Measurements from ENCODE around the gene LRRC43. TPM values are rescaled to one million over a fixed set of nuclear protein-coding genes. Genes with fewer than 3 reads are reported as not detected.

Gene LRRC43
- total RNA-seq, 1 experiment from 2014 or later: 0.22 TPM

DNA sequence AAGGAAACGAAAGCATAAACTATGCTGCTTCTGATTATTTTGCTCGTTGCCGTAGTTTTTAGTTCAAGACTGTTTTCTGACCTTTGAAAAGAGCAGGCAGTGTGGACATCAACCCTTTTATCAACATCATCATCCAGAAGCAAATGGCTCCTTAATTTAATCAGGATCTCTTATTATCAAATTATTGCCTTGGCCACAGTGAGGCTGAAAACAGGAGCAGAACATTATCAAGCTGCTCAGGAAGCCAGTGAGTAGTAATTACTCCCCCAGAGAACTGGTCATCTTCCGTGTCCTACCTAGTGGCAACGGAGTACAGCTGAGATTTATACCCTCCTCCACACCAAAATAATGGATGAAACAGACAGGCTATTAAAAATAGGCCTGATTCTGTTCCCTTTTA, 45.2 kb downstream of the LRRC43 start:
- Mint-ChIP-seq H3K27me3 (ENCODE audit: low read depth) (no peaks in the 10 kb centered on the region; the same call in 1 of the 2 replicates), H3K27ac (no peak overlapping the region), H3K36me3 (peaks cover 12% of the 10 kb centered on the region), H3K4me3 (no peak overlapping the region), H3K4me1 (peaks cover 21% of the 10 kb centered on the region), H3K9me3 (no peaks in the 10 kb centered on the region)
- TF ChIP-seq CREB1 (CRISPR knock-in tag; IDR thresholded peaks at IDR 0.05) (no peak), ZNF671 (CRISPR knock-in tag; IDR thresholded peaks at IDR 0.05) (no peak), CDX4 (CRISPR knock-in tag; IDR thresholded peaks at IDR 0.05; ENCODE audit: borderline replicate concordance) (no peak), ZNF219 (CRISPR knock-in tag; IDR thresholded peaks at IDR 0.05; ENCODE audit: borderline replicate concordance) (no peak), FOXK1 (CRISPR knock-in tag; IDR thresholded peaks at IDR 0.05) (no peak), USF2 (CRISPR knock-in tag; IDR thresholded peaks at IDR 0.05) (no peak), SOX15 (CRISPR knock-in tag; IDR thresholded peaks at IDR 0.05) (no peak), AR (CRISPR knock-in tag; IDR thresholded peaks at IDR 0.05) (no peak), FOXP4 (CRISPR knock-in tag; IDR thresholded peaks at IDR 0.05) (no peak), ZNF317 (CRISPR knock-in tag; IDR thresholded peaks at IDR 0.05; ENCODE audit: borderline replicate concordance, low read depth) (no peak)
- ChIA-PET POLR2A (no interaction called here), CTCF (no interaction called here)
- DNase-seq (ENCODE audit: low spot score) (no peak), ATAC-seq (no peak)

DNA sequence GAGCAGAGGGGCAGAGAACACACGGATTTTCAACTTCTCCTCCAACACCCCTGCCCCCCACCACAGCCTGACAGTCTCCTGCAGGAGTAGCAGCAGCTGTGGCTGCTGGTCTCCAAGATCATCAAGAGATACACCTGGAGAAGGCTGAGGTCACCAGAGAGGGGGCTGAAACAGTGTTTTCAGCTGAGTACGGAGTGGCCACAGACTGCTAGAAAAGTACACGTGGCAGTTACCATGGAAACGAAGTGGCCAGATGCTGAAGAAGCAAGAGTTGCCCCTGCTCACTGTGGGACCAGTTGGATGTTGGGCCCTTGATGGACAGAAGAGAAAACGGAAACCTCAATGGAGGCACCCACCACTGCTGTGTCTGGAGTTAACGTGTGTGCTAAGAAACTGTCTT, 47.9 kb downstream of the LRRC43 start:
- Mint-ChIP-seq H3K4me3 (no peak overlapping the region), H3K4me1 (peaks cover 6% of the 10 kb centered on the region), H3K9me3 (no peaks in the 10 kb centered on the region), H3K27me3 (ENCODE audit: low read depth) (no peaks in the 10 kb centered on the region; the same call in 1 of the 2 replicates), H3K36me3 (peaks cover 7% of the 10 kb centered on the region), H3K27ac (no peak overlapping the region)
- ATAC-seq (no peak), DNase-seq (ENCODE audit: low spot score) (no peak)
- ChIA-PET CTCF (no interaction called here), POLR2A (no interaction called here)
- no peak for TF ChIP-seq NFYB (CRISPR knock-in tag; conservative IDR thresholded peaks at IDR 0.05; ENCODE audit: low read depth)
- no peak for TF ChIP-seq NR1H2 (CRISPR knock-in tag; IDR thresholded peaks at IDR 0.05)
- TF ChIP-seq ZNF121 (CRISPR knock-in tag; IDR thresholded peaks at IDR 0.05): no peak
- TF ChIP-seq IRF2 (CRISPR knock-in tag; IDR thresholded peaks at IDR 0.05; ENCODE audit: borderline replicate concordance, low read depth): no peak
- TF ChIP-seq, protein P1, sequence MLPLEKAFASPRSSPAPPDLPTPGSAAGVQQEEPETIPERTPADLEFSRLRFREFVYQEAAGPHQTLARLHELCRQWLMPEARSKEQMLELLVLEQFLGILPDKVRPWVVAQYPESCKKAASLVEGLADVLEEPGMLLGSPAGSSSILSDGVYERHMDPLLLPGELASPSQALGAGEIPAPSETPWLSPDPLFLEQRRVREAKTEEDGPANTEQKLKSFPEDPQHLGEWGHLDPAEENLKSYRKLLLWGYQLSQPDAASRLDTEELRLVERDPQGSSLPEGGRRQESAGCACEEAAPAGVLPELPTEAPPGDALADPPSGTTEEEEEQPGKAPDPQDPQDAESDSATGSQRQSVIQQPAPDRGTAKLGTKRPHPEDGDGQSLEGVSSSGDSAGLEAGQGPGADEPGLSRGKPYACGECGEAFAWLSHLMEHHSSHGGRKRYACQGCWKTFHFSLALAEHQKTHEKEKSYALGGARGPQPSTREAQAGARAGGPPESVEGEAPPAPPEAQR (CRISPR knock-in tag; IDR thresholded peaks at IDR 0.05): no peak
- no peak for TF ChIP-seq RORB (CRISPR knock-in tag; IDR thresholded peaks at IDR 0.05)
- TF ChIP-seq HMGXB4 (CRISPR knock-in tag; IDR thresholded peaks at IDR 0.05): no peak
- TF ChIP-seq KAT7 (CRISPR knock-in tag; IDR thresholded peaks at IDR 0.05; ENCODE audit: borderline replicate concordance): no peak
- TF ChIP-seq MXD4 (CRISPR knock-in tag; IDR thresholded peaks at IDR 0.05; ENCODE audit: borderline replicate concordance): no peak
- TF ChIP-seq NFE2L1 (CRISPR knock-in tag; IDR thresholded peaks at IDR 0.05): no peak
- no peak for TF ChIP-seq FOXJ3 (CRISPR knock-in tag; IDR thresholded peaks at IDR 0.05; ENCODE audit: borderline replicate concordance)
- no peak for TF ChIP-seq CDX4 (CRISPR knock-in tag; IDR thresholded peaks at IDR 0.05; ENCODE audit: borderline replicate concordance)
- no peak for TF ChIP-seq NR3C1 (CRISPR knock-in tag; conservative IDR thresholded peaks at IDR 0.05; ENCODE audit: low read depth)
- TF ChIP-seq, protein P2, sequence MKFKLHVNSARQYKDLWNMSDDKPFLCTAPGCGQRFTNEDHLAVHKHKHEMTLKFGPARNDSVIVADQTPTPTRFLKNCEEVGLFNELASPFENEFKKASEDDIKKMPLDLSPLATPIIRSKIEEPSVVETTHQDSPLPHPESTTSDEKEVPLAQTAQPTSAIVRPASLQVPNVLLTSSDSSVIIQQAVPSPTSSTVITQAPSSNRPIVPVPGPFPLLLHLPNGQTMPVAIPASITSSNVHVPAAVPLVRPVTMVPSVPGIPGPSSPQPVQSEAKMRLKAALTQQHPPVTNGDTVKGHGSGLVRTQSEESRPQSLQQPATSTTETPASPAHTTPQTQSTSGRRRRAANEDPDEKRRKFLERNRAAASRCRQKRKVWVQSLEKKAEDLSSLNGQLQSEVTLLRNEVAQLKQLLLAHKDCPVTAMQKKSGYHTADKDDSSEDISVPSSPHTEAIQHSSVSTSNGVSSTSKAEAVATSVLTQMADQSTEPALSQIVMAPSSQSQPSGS (CRISPR knock-in tag; IDR thresholded peaks at IDR 0.05; ENCODE audit: borderline replicate concordance, low read depth): no peak
- TF ChIP-seq ETV6 (CRISPR knock-in tag; IDR thresholded peaks at IDR 0.05): no peak
